GM19025 (cell line): Measurements from ENCODE around the gene LBP.
"Not testable (repeated sequence)": the region's sequence is repeated elsewhere in the genome, so short reads cannot be mapped to it uniquely, and the experiment has no call there.

Source experiments
- ATAC-seq: cut with Tn5 transposase; IDR thresholded peaks from one replicate; pipeline ENCODE4 v1.9.1; 2021; ENCODE audit warnings: mild to moderate bottlenecking, low read depth, moderate library complexity; ENCODE audit not compliant: unreplicated experiment

The LBP gene

DNA sequence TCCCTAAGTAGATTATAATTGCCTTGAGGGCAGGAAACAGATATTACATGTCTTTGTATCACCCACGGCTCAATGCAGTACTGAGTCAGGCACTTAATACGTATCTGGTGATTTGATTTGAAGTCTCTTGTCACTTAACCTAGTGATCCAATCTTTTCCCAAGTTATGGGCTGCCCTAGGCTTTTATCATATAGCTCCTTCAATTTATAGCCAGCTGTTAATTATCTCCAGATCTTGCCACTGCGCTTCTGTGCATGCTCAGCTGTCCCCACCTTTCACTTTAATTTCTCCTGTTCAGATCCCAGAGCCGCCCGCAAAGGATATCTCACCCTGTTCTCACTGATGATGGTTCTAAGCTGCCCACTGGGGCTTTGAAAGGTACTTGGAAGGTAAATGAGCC lies 47.0 kb downstream of the LBP start:
- ATAC-seq, result no peak

DNA sequence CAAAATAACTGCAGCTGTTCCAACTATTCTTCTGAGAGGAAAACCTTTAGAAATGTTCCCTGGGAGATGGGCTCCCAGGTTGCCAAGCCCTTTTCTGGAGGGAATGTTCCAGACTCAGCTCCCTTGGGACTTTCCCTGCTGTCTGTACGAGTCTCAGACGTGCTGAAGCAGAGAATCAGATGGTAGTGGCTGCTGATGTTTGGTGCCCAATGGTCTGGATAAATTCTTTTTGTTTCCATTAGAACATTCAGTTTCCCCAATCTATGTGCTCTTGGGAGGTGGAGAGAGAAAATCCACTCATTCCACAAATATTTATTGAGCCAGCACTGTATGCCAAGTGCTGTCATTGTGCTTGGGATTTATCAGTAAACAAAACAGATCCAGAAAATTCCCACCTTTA lies 48.9 kb downstream of the LBP start:
- no peak for ATAC-seq

DNA sequence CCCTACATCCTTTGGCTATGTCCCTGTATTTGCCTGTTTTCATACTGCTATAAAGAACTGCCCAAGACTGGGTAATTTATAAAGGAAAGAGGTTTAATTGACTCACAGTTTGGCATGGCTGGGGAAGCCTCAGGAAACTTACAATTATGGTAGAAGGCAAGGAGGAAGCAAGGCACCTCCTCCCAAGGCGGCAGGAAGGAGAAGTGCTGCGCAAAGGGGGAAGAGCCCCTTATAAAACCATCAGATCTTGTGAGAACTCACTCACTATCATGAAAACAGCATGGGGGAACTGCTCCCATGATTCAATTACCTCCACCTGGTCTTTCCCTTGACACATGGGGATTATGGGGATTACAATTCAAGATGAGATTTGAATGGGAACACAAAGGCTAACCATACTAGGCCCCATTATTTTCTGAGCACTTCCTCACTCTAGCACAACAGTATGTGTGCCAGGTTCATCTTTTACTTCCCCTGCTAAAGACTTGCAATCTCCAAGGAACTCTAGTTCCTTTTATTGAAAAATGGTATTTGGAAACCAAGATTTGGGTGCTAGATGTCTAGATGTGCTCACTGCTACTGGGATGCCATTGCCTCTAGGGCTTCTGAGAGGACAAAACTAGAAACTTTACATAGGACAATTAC lies 49.6 kb downstream of the LBP start:
- ATAC-seq, result not testable (repeated sequence)

DNA sequence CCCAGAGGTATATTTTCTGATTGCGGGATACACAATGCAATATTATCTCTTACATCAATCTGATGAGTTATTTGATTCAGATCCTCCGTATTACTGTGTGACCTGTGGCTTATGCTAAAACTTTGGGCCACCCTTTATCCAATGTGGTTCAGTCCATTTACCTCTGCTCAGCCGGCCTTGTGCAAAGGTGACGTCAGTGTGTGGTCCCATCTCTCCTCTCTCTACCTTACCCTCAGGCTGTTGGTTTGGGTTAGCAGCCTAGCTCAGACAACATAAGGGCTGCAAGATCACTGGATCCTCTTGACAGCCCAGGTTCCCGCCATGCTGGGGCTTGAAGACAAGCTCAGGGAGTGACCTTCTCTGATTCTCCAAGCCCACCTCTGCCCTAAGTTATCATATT lies 55.8 kb downstream of the LBP start:
- ATAC-seq, result no peak

DNA sequence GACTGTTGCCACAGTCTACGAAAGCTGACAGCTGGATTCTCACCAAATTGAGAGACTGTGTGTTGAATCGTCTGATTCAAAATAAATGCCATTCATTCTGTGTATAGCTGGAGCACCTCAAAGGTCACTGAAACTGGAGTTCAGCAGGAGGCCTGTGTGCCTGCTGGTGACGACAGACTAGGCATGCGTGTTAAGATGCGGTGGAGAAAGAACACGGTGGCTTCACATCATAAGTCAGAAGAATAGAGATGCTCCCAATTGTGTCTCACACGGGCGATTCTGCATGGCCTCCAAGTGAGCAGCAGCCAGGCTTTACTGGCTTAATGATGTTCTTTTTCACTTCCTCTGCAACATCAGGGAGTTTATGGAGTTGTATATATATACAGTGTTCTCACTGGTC lies 56.5 kb downstream of the LBP start:
- ATAC-seq, result no peak

DNA sequence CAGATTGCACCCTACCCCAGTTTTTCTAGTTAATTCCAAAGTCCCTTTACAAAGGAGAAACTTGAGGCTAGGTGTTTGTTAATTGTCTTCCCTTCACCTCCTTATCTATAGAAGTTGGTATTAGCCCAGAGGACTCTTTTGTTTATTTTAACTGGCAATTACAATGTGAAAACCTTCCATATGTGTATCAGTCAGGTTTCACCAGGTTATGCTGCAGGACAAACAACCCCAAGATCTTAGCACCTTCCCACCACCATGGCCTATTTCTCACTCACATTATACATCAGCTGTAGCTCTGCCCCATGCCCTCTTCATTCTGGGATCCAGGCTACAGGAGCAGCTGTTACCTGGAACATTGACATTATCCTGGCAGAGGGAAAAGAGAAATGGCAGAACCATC lies 57.7 kb downstream of the LBP start:
- ATAC-seq, result no peak

DNA sequence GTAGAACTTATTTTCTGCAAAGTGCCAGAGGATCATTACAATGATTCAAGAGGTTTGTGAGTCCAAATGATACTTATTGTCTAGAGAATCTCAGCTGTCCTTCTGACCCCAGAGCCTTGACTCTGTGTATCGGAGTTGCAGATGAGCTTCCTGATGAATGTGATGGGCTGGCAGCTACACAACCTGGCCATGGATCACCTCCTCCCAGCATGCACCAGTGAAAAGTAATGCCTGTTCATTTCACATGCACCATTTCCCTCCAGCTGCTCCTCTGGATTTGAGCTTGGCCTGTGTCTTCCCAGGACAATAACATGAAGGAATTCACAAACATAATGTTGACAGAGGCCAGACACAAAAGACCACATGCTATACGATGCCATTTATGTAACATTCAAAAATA lies 58.9 kb downstream of the LBP start:
- no peak for ATAC-seq

DNA sequence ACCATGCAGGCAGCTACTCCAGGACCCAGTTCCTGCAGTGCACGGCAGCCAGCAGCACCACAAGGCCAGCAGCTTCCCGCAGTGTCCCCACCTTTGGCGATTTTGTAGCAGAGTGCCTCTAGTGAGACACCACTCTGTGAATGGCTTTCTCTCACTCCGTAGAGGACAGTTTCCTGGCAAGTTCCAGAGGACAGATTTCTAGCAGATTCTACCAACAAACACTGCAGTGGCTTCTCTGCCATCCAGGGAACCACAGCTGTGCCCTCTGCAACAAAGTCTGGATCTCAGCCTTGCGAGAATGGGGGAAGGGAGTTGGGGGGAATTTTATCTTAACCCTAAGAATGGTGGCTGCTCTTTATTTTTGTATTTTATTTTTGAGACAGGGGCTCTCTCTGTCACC lies 60.2 kb downstream of the LBP start:
- no peak for ATAC-seq

DNA sequence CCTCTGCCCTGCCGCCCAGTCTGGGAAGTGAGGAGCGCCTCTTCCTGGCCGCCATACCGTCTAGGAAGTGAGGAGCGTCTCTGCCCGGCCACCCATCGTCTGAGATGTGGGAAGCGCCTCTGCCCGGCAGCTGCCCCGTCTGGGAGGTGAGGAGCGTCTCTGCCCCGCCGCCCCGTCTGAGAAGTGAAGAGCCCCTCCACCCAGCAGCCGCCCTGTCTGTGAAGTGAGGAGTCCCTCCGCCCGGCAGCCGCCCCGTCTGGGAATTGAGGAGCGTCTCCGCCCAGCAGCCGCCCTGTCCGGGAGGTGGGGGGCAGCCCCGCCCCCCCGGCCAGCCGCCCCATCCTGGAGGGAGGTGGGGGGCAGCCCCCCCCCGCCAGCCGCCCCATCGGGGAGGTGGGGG lies 61.0 kb downstream of the LBP start:
- ATAC-seq, result no peak

DNA sequence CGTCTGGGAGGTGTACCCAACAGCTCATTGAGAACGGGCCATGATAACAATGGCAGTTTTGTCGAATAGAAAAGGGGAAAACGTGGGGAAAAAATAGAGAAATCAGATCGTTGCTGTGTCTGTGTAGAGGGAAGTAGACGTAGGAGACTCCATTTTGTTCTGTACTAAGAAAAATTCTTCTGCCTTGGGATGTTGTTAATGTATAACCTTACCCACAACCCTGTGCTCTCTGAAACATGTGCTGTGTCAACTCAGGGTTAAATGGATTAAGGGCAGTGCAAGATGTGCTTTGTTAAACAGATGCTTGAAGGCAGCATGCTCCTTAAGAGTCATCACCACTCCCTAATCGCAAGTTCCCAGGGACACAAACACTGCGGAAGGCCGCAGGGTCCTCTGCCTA lies 61.5 kb downstream of the LBP start:
- ATAC-seq, result not testable (repeated sequence)

DNA sequence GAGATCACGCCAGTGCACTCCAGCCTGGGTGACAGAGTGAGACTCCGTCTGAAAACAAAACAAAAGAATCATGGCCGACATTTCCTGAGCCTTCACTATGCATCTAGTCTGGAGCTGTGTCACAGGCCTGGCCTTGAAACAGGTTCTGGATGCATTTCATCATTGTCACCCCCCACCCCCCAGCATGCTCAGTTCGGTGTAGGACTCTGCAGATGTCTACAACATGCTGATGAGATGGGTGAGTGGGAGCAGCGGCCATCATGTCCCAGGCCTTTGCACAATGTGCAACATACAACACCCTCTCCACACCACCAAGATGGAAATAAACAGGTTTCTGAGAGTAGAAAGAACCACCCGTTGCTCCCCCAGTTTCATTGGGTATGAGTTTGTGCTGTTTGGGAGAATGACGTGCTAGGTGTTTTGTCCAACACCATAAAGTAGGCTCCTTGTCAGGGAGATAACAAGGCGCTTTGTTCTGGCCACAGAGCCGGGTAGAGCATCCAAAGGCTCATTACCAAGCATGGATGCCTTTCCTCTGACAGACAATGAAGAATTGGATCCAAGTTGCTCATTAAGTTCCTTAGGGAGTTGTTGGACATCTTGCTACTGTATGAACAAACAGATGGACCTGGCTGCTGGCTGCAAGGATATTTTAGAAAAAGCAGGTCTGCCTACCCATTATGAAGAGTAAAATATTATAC lies 66.7 kb downstream of the LBP start:
- ATAC-seq, result no peak

DNA sequence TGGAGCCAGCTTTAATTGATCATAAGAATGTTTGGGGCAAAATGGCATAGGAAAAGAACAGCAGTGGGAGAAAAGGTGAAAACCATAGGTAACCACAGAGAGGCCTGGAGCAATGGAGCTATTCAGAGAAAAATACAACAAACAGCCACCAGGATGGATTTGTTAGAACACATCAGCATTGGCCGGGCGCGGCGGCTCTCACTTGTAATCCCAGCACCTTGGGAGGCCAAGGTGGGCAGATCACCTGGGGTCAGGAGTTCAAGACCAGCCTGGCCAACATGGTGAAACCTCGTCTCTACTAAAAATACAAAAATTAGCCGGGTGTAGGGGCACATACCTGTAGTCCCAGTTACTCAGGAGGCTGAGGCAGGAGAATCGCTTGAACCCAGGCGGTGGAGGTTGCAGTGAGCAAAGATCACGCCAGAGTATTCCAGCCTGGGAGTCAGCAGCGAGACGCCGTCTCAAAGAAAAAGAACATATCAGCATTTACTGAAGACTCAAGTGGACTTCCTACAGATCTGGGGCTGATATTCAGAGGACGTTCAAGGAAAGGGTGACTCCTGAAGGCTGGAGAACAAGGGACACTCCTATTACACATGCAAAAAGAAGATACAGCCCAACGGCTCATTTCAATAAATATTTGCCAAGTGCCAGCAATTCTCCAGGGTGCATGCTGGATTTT lies 68.6 kb downstream of the LBP start:
- ATAC-seq, result no peak

DNA sequence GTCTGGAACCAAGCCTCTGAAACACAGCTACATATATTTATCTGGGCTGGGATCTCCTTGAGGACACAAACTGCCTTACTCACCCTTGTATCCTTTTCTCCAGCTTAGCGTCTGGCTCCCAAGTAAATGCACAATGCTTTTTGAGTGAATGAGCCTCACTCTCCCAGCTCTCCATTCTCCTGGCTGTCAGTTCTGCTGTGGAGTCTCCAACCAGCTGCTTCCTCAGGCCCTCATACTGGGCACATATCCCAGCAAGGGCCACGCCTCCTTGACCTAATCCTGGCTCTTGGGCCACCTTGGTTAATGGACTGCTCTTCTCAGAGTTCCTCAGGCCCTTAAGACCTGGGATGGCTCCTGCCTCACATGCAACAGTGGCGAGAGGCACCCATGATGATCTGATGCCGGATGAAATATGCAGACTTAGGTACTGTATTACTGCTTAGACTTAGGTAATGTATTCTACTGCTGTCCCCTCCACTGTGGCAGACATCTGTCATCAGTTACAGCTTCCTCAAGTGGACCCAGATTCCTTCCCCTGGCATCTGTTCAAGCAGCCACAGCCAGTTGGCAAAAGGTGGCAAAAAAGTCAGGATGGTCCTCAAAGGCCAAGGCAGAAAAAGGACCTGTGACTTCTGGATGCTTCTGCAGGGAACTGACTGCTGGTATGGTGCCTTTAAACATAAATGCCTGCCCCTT lies 72.4 kb downstream of the LBP start:
- no peak for ATAC-seq

DNA sequence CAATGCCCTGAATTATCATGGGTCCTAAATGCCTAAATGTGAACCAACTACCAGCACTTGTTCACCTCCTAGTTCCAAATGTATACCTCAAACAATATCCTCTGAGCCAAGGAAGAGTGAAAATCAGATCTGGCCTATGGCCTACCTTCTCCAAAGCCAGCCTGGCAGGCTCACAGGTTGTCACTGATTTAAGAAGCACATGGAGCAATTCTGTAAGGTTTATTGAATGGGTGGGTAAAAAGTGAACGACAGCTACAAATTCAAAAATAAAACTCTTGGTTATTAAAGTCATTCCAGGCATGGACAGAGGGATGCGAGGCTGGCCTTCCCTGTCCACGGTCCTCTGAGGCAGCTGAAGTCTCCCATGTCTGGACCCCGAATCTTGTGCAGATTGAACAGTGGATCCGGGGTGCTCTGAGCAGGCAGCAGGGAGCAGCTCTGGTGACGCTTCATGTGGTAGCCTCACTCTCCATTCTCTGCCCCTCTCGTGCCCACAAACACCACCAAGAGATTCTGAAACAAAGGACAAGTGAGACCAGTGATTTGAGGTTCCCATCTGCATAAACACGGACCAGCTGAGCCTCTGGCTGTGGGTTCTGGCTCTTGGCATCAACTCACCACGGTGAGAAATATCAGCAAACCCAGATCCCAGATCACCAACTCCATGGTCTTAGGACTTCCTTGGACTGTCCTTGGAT lies 74.3 kb downstream of the LBP start:
- no peak for ATAC-seq

DNA sequence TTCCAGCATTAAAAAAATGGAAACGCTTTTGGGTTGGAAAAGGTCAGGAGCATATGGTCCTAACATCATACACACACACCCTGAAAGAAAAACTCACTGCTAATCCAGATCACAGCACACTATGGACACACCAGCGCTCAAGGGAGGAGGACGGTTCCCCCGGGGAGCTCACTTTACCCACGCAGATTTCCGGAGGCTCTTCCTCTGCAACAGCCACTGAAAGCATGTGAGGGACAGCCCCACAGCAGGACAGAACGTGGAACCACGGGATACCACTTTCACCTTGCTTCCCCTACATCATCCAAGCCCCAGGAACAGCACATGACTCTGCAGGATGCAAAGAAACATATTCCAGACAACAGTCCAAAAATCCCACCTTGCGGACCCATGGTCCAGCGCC lies 75.6 kb downstream of the LBP start:
- no peak for ATAC-seq

DNA sequence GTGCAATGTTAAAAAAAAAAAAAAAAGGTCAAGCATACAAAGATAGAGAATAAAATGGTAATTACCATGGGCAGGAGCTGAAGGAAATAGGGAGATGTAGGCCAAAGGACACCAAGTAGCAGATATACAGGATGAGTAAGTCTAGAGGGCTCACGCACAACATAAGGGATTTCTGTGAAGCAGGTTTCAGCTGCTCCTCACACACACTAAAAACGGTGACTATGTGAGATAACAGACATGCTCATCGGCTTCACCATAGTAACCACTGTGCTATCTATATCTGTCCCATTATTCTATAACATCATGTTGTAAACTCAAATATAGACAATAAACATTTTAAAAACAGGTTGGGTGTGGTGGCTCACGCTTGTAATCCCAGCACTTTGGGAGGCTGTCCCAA lies 77.3 kb downstream of the LBP start:
- ATAC-seq, result no peak

DNA sequence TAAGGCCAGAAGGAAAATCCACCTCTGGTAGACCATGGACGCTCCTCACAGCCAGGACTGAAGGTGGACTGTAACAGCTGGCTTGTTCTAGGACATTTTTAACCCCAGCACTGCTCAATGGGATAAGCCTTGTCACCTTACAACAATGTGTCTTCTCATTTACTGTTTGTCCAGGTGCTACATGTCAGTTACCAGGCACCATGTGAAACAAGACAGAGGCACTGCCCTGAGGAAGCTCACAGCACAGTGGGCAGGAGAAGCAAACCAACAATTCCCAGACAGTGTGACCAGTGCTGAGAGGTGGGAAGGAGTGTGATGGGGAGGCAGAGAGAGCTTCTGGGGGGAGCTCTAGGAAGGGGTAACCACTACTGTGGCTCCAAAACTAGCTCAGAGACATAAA lies 78.1 kb downstream of the LBP start:
- ATAC-seq, result no peak

DNA sequence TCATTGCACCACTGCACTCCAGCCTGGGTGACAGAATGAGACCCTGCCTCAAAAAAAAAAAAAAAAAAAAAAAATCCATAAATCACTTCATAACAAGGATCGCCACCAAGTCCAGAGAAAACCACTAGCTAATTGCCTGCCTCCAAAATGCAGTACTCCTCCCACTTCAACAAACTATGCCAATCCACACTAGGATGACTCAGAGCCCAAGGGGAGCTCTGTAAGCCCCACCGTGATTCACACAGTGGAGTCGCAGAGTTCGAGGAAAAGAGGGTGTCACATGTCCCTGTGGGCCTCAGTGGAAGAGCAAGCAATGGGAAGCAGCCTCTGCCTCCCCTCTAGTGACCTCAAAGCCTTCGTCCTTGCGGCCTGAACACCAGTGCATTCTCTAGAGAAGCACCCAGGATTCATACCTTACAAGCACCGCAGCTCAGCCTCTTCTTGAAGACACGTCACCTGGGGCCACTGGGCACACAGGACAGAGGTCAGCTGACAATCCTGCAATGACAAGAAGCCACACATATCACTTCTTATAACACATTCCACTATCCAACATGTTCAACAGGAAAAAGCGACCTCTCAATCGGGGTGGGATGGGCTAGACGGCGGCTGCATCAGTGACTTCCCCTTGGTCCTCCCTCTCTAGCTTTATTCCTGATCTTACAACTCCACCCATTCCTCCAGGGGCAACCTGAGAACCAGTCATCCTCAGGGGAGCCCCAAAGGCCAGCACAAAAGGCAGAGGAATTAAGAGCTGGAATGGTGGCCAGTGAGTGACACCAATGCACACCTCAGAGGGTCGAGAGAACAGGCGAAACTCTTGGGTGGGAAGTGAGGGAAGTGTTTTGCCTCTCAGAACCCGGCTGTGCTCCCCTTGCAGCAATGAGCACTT lies 80.0 kb downstream of the LBP start:
- no peak for ATAC-seq
